SJSA1 (cell line): ENCODE measurements around the gene CD55. TPM values are rescaled to one million over a fixed set of nuclear protein-coding genes. Genes with fewer than 3 reads are reported as not detected.

Source experiments
- DNase-seq, 2 experiments: peaks; one replicate each; pipeline ENCODE4 v3.0.0-alpha.2; 2015 to 2020; ENCODE audit warnings: low spot score in 2 of 2, low read depth in 1 of 2
- H3K27ac ChIP-seq: fragments of 250-450 bp; sonication (Bioruptor Pico); 2 replicates; pipeline ENCODE4 v1.5.1; 2020; ENCODE audit warnings: mild to moderate bottlenecking, moderate library complexity
- H3K27me3 ChIP-seq: fragments of 250-450 bp; sonication (Bioruptor Pico); replicated peaks from 2 replicates; pipeline ENCODE4 v1.5.1; 2020; ENCODE audit warnings: mild to moderate bottlenecking, moderate library complexity
- H3K36me3 ChIP-seq: fragments of 250-450 bp; sonication (Bioruptor Pico); 2 replicates; pipeline ENCODE4 v1.5.1; 2020; ENCODE audit warnings: mild to moderate bottlenecking
- H3K4me1 ChIP-seq: fragments of 250-450 bp; sonication (Bioruptor Pico); replicated peaks from 2 replicates; pipeline ENCODE4 v1.6.1; 2021; ENCODE audit warnings: mild to moderate bottlenecking
- H3K4me3 ChIP-seq: fragments of 250-450 bp; sonication (Bioruptor Pico); 2 replicates; pipeline ENCODE4 v1.5.1; 2020; ENCODE audit warnings: mild to moderate bottlenecking
- H3K9me3 ChIP-seq: fragments of 250-450 bp; sonication (Bioruptor Pico); replicated peaks from 2 replicates; pipeline ENCODE4 v1.5.1; 2020; ENCODE audit warnings: mild to moderate bottlenecking
- total RNA-seq: library from RNA; depleted of rRNA; stranded (reverse); fragments of >200 nt; shearing (Covaris generic); gene quantifications from 2 replicates; pipeline ENCODE4 v1.2.3, GENCODE V29; 2014

The CD55 gene
- total RNA-seq, 1 experiment from 2014 or later, result 48.7 TPM

GRCh38 chr1:207291723-207292122 is 29.8 kb upstream of the CD55 start:
- Histone ChIP-seq H3K4me1 (no peaks in the 10 kb centered on the region), H3K27ac (no peak overlapping the region), H3K36me3 (no peaks in the 10 kb centered on the region), H3K9me3 (no peaks in the 10 kb centered on the region), H3K4me3 (no peak overlapping the region), H3K27me3 (no peaks in the 10 kb centered on the region)
- no peak for DNase-seq

GRCh38 chr1:207298186-207298585 is 23.3 kb upstream of the CD55 start:
- H3K4me1 ChIP-seq, result peaks cover 18% of the 10 kb centered on the region
- no peak for DNase-seq
- no peaks in the 10 kb centered on the region for H3K9me3 ChIP-seq
- H3K36me3 ChIP-seq, result no peaks in the 10 kb centered on the region
- no peak overlapping the region for H3K4me3 ChIP-seq
- H3K27me3 ChIP-seq, result no peaks in the 10 kb centered on the region
- H3K27ac ChIP-seq, result no peak overlapping the region

GRCh38 chr1:207298636-207299398 is 22.7 kb upstream of the CD55 start:
- DNase-seq, result peak in 1 of 2 experiments; percentile 61
- Histone ChIP-seq H3K4me3 (no peak overlapping the region), H3K9me3 (no peaks in the 10 kb centered on the region)

GRCh38 chr1:207300970-207301369 is 20.5 kb upstream of the CD55 start:
- Histone ChIP-seq H3K4me3 (no peak overlapping the region), H3K36me3 (no peaks in the 10 kb centered on the region), H3K27me3 (no peaks in the 10 kb centered on the region), H3K27ac (no peak overlapping the region), H3K9me3 (no peaks in the 10 kb centered on the region), H3K4me1 (peaks cover 28% of the 10 kb centered on the region)
- DNase-seq, result no peak

More at GRCh38 chr1:207298636-207299398, 22.7 kb upstream of the CD55 start:
- Histone ChIP-seq H3K27ac (no peak overlapping the region), H3K27me3 (no peaks in the 10 kb centered on the region), H3K36me3 (no peaks in the 10 kb centered on the region), H3K4me1 (peaks cover 18% of the 10 kb centered on the region)

- H3K27ac ChIP-seq, result no peak overlapping the region
- no peaks in the 10 kb centered on the region for H3K9me3 ChIP-seq
- no peak overlapping the region for H3K4me3 ChIP-seq
- DNase-seq, result no peak
- H3K36me3 ChIP-seq, result no peaks in the 10 kb centered on the region
- H3K4me1 ChIP-seq, result peaks cover 28% of the 10 kb centered on the region
- H3K27me3 ChIP-seq, result no peaks in the 10 kb centered on the region
Observed at GRCh38 chr1:207302618-207303393, 18.7 kb upstream of the CD55 start.

- H3K4me3 ChIP-seq, result no peak overlapping the region
- H3K27me3 ChIP-seq, result no peaks in the 10 kb centered on the region
- no peaks in the 10 kb centered on the region for H3K36me3 ChIP-seq
- peaks cover 25% of the 10 kb centered on the region for H3K4me1 ChIP-seq
- H3K27ac ChIP-seq, result no peak overlapping the region
- H3K9me3 ChIP-seq, result no peaks in the 10 kb centered on the region
- peak in 1 of 2 experiments; percentile 67 for DNase-seq
Observed at GRCh38 chr1:207304710-207305488, 16.6 kb upstream of the CD55 start.

- Histone ChIP-seq H3K27me3 (no peaks in the 10 kb centered on the region), H3K4me3 (no peak overlapping the region), H3K27ac (no peak overlapping the region), H3K36me3 (no peaks in the 10 kb centered on the region), H3K9me3 (no peaks in the 10 kb centered on the region), H3K4me1 (peaks cover 30% of the 10 kb centered on the region)
- no peak for DNase-seq
Observed at GRCh38 chr1:207305489-207305873, 16.0 kb upstream of the CD55 start.

- no peaks in the 10 kb centered on the region for H3K36me3 ChIP-seq
- H3K27me3 ChIP-seq, result no peaks in the 10 kb centered on the region
- DNase-seq, result no peak
- peaks cover 30% of the 10 kb centered on the region for H3K4me1 ChIP-seq
- no peak overlapping the region for H3K27ac ChIP-seq
- H3K4me3 ChIP-seq, result no peak overlapping the region
- no peaks in the 10 kb centered on the region for H3K9me3 ChIP-seq
Observed at GRCh38 chr1:207306023-207306422, 15.5 kb upstream of the CD55 start.

GRCh38 chr1:207306603-207307002 is 14.9 kb upstream of the CD55 start:
- Histone ChIP-seq H3K27me3 (no peaks in the 10 kb centered on the region), H3K36me3 (no peaks in the 10 kb centered on the region), H3K27ac (no peak overlapping the region), H3K4me1 (peaks cover 33% of the 10 kb centered on the region), H3K4me3 (no peak overlapping the region), H3K9me3 (no peaks in the 10 kb centered on the region)
- DNase-seq, result no peak

- Histone ChIP-seq H3K4me1 (peaks cover 39% of the 10 kb centered on the region), H3K9me3 (no peaks in the 10 kb centered on the region), H3K27ac (no peak overlapping the region), H3K36me3 (no peaks in the 10 kb centered on the region), H3K4me3 (no peak overlapping the region), H3K27me3 (no peaks in the 10 kb centered on the region)
- no peak for DNase-seq
Observed at GRCh38 chr1:207308451-207309190, 12.9 kb upstream of the CD55 start.

- no peaks in the 10 kb centered on the region for H3K9me3 ChIP-seq
- H3K36me3 ChIP-seq, result no peaks in the 10 kb centered on the region
- peak overlapping the region; percentile 83 for H3K27ac ChIP-seq
- H3K4me3 ChIP-seq, result peak overlapping the region; percentile 11
- peaks cover 42% of the 10 kb centered on the region for H3K4me1 ChIP-seq
- peak; percentile 80 to 81 for DNase-seq
- H3K27me3 ChIP-seq, result no peaks in the 10 kb centered on the region
Observed at GRCh38 chr1:207309745-207310273, 11.7 kb upstream of the CD55 start.

- Histone ChIP-seq H3K27me3 (no peaks in the 10 kb centered on the region), H3K4me1 (peaks cover 44% of the 10 kb centered on the region), H3K9me3 (no peaks in the 10 kb centered on the region; the same call in 1 of the 2 replicates), H3K27ac (no peak overlapping the region), H3K4me3 (no peak overlapping the region), H3K36me3 (no peaks in the 10 kb centered on the region)
- no peak for DNase-seq
Observed at GRCh38 chr1:207311888-207312603, 9.4 kb upstream of the CD55 start.

GRCh38 chr1:207312604-207312920 is 8.9 kb upstream of the CD55 start:
- Histone ChIP-seq H3K4me3 (no peak overlapping the region), H3K9me3 (no peaks in the 10 kb centered on the region; the same call in 1 of the 2 replicates), H3K27ac (no peak overlapping the region), H3K27me3 (no peaks in the 10 kb centered on the region), H3K36me3 (no peaks in the 10 kb centered on the region), H3K4me1 (peaks cover 44% of the 10 kb centered on the region)
- DNase-seq, result no peak
